Endodermal cell (in vitro differentiated cells): ENCODE data around the gene PITPNC1. TPM values are rescaled to one million over a fixed set of nuclear protein-coding genes. Genes with fewer than 3 reads are reported as not detected.

Experiments
- DNase-seq: peaks from one replicate; pipeline ENCODE4 v3.0.0-alpha.2; 2017
- H3K27ac ChIP-seq: 2 replicates; pipeline ENCODE4 v1.5.1; 2013; ENCODE audit warnings: mild to moderate bottlenecking, low read depth, low read length, moderate library complexity
- H3K27me3 ChIP-seq: 2 replicates; pipeline ENCODE4 v1.6.1; 2013; ENCODE audit warnings: mild to moderate bottlenecking, low read length, moderate library complexity; ENCODE audit not compliant: insufficient read depth, control insufficient read depth, poor library complexity, severe bottlenecking
- H3K36me3 ChIP-seq: 2 replicates; pipeline ENCODE4 v1.7.0; 2013; ENCODE audit warnings: mild to moderate bottlenecking, low read length, moderate library complexity; ENCODE audit not compliant: control insufficient read depth, insufficient read depth
- H3K4me1 ChIP-seq: one replicate; pipeline ENCODE4 v1.7.0; 2013; ENCODE audit warnings: low read length; ENCODE audit not compliant: control insufficient read depth, insufficient read depth
- H3K4me3 ChIP-seq: 2 replicates; pipeline ENCODE4 v1.5.1; 2013; ENCODE audit warnings: mild to moderate bottlenecking, low read length, moderate library complexity
- H3K9ac ChIP-seq: 2 replicates; pipeline ENCODE4 v1.6.1; 2013; ENCODE audit warnings: mild to moderate bottlenecking, low read length, moderate library complexity; ENCODE audit not compliant: poor library complexity, severe bottlenecking; ENCODE audit errors: extremely low read depth
- H3K9me3 ChIP-seq: 2 replicates; pipeline ENCODE4 v1.6.1; 2013; ENCODE audit warnings: mild to moderate bottlenecking, low read length, moderate library complexity; ENCODE audit not compliant: control insufficient read depth
- H3K27ac Mint-ChIP-seq: 2 replicates; pipeline ENCODE4 v1.8.0; 2020; ENCODE audit warnings: mixed read lengths
- H3K27me3 Mint-ChIP-seq: 2 replicates; pipeline ENCODE4 v1.8.0; 2021; ENCODE audit warnings: mild to moderate bottlenecking, mixed read lengths; ENCODE audit not compliant: insufficient read depth
- H3K36me3 Mint-ChIP-seq: 2 replicates; pipeline ENCODE4 v1.8.0; 2020; ENCODE audit warnings: low read depth, mixed read lengths
- H3K4me1 Mint-ChIP-seq: 2 replicates; pipeline ENCODE4 v1.8.0; 2020; ENCODE audit warnings: mixed read lengths
- H3K4me3 Mint-ChIP-seq: 2 replicates; pipeline ENCODE4 v1.8.0; 2020; ENCODE audit warnings: mild to moderate bottlenecking, moderate library complexity, mixed read lengths
- H3K9me3 Mint-ChIP-seq: 2 replicates; pipeline ENCODE4 v1.8.0; 2020; ENCODE audit warnings: mild to moderate bottlenecking, mixed read lengths
- CTCF ChIP-seq: fragments of 200-600 bp; sonication (generic); conservative IDR thresholded peaks from 2 replicates; pipeline ENCODE4 v1.5.0; 2021; ENCODE audit warnings: antibody characterized with exemption, mild to moderate bottlenecking
- WGBS, 2 experiments: methylation state at CpG; one replicate each; pipeline versions ENCODE4 v1.1.5 to v1.1.7; 2013; ENCODE audit warnings: missing lambda C conversion rate in 2 of 2, mixed read lengths in 1 of 2; ENCODE audit not compliant: insufficient coverage in 1 of 2, insufficient read length in 1 of 2; 5-methylcytosine and 5-hydroxymethylcytosine counted together
- total RNA-seq, 2 donors: library from RNA; stranded (reverse); fragmentation: NEBNext Ultra II Directional in 1 of 2; extraction: Animal tissue kit (Norgen Biotek cat#: 25700) in 1 of 2; gene quantifications; 2 replicates in 1 of 2; 3 replicates in 1 of 2; pipeline ENCODE4 v1.2.1, GENCODE V29; 2021

Gene PITPNC1
- total RNA-seq, 2 donors from 2014 or later, result 28.9 to 36.4 TPM

- peaks cover 34% of the 10 kb centered on the region for H3K36me3 Mint-ChIP-seq
- WGBS, 2 experiments, result no CpG with 5 or more reads among the region's 1 CpG
- no peak for DNase-seq
- H3K27ac ChIP-seq, result no peak overlapping the region
- peaks cover under 1% of the 10 kb centered on the region for H3K9me3 ChIP-seq
- H3K4me1 ChIP-seq, result no peaks in the 10 kb centered on the region
- H3K4me1 Mint-ChIP-seq, result no peaks in the 10 kb centered on the region
- H3K27me3 ChIP-seq, result no peaks in the 10 kb centered on the region
- no peak overlapping the region for H3K27ac Mint-ChIP-seq
- H3K36me3 ChIP-seq, result peaks cover 4% of the 10 kb centered on the region
- H3K9me3 Mint-ChIP-seq, result no peaks in the 10 kb centered on the region
- H3K9ac ChIP-seq, result no peak overlapping the region
- H3K27me3 Mint-ChIP-seq, result no peaks in the 10 kb centered on the region
- no peak for TF ChIP-seq CTCF
- H3K4me3 Mint-ChIP-seq, result no peak overlapping the region
- H3K4me3 ChIP-seq, result no peak overlapping the region
These were observed 193.7 kb downstream of the PITPNC1 start for GRCh38 chr17:67570797-67571196.

GRCh38 chr17:67571478-67571877 is 194.4 kb downstream of the PITPNC1 start:
- no peaks in the 10 kb centered on the region for H3K4me1 ChIP-seq
- no peak overlapping the region for H3K4me3 ChIP-seq
- Mint-ChIP-seq H3K27ac (no peak overlapping the region), H3K4me3 (no peak overlapping the region), H3K27me3 (no peaks in the 10 kb centered on the region), H3K36me3 (peaks cover 33% of the 10 kb centered on the region), H3K4me1 (no peaks in the 10 kb centered on the region), H3K9me3 (no peaks in the 10 kb centered on the region)
- no peaks in the 10 kb centered on the region for H3K9me3 ChIP-seq
- TF ChIP-seq CTCF, result no peak
- H3K9ac ChIP-seq, result no peak overlapping the region
- H3K27me3 ChIP-seq, result no peaks in the 10 kb centered on the region
- whole genome bisulfite sequencing, 2 experiments, result 88 to 89% methylated on average over 6 of the region's 6 CpGs
- no peak for DNase-seq
- H3K36me3 ChIP-seq, result peaks cover 4% of the 10 kb centered on the region
- H3K27ac ChIP-seq, result no peak overlapping the region

- no peaks in the 10 kb centered on the region for H3K4me1 Mint-ChIP-seq
- WGBS, 2 experiments, result 99 to 100% methylated on average over 4 of the region's 4 CpGs
- Histone ChIP-seq H3K27ac (no peak overlapping the region), H3K27me3 (no peaks in the 10 kb centered on the region), H3K4me3 (no peak overlapping the region), H3K4me1 (no peaks in the 10 kb centered on the region), H3K36me3 (no peaks in the 10 kb centered on the region), H3K9ac (no peak overlapping the region), H3K9me3 (no peaks in the 10 kb centered on the region)
- H3K27ac Mint-ChIP-seq, result no peak overlapping the region
- DNase-seq, result no peak
- no peak overlapping the region for H3K4me3 Mint-ChIP-seq
- no peaks in the 10 kb centered on the region for H3K27me3 Mint-ChIP-seq
- H3K9me3 Mint-ChIP-seq, result no peaks in the 10 kb centered on the region
- no peak for TF ChIP-seq CTCF
- H3K36me3 Mint-ChIP-seq, result peaks cover 26% of the 10 kb centered on the region
These were observed 197.0 kb downstream of the PITPNC1 start for GRCh38 chr17:67573987-67574657.
